CD14-positive monocyte (primary cell): ENCODE data around the gene GOSR2. TPM values are rescaled to one million over a fixed set of nuclear protein-coding genes. Genes with fewer than 3 reads are reported as not detected.

Experiments
- DNase-seq, 3 donors: peaks; one replicate each; pipeline ENCODE4 v3.0.0-alpha.2; 2011 to 2022
- H2AFZ ChIP-seq: 2 replicates; pipeline ENCODE4 v1.6.0; 2012; ENCODE audit warnings: mild to moderate bottlenecking, low read depth, low read length, inconsistent platforms; ENCODE audit not compliant: insufficient read depth, poor library complexity, severe bottlenecking
- H3K27ac ChIP-seq, 2 donors: 1 replicate in 1 of 2; 2 replicates in 1 of 2; pipeline ENCODE4 v1.5.1; 2012 to 2013; ENCODE audit warnings: low read length in 2 of 2, control low read depth in 1 of 2, inconsistent platforms in 1 of 2, low read depth in 1 of 2, mild to moderate bottlenecking in 1 of 2
- H3K27me3 ChIP-seq, 2 donors: one replicate each; pipeline versions ENCODE4 v1.6.0 to v1.6.1; 2011 to 2013; ENCODE audit warnings: low read length in 2 of 2; ENCODE audit not compliant: control insufficient read depth in 2 of 2, insufficient read depth in 2 of 2
- H3K36me3 ChIP-seq, 2 donors: replicated peaks in 1 of 2; 1 replicate in 1 of 2; 2 replicates in 1 of 2; pipeline versions ENCODE4 v1.5.1 to v1.6.1; 2012 to 2013; ENCODE audit warnings: low read length in 2 of 2, control low read depth in 1 of 2, inconsistent platforms in 1 of 2, mild to moderate bottlenecking in 1 of 2; ENCODE audit not compliant: insufficient read depth in 2 of 2, control insufficient read depth in 1 of 2
- H3K4me1 ChIP-seq, 2 donors: 1 replicate in 1 of 2; 2 replicates in 1 of 2; pipeline versions ENCODE4 v1.5.1 to v1.6.1; 2012 to 2013; ENCODE audit warnings: low read length in 2 of 2, control low read depth in 1 of 2, inconsistent platforms in 1 of 2, mild to moderate bottlenecking in 1 of 2, moderate library complexity in 1 of 2; ENCODE audit not compliant: insufficient read depth in 2 of 2, control insufficient read depth in 1 of 2
- H3K4me2 ChIP-seq: replicated peaks from 2 replicates; pipeline ENCODE3; 2012; ENCODE audit warnings: low read length, moderate library complexity, mild to moderate bottlenecking; ENCODE audit not compliant: poor library complexity, severe bottlenecking; ENCODE audit errors: extremely low read depth
- H3K4me3 ChIP-seq, 3 experiments: fragments of 200-600 bp in 1 of 3; sonication (generic) in 1 of 3; replicated peaks in 1 of 3; 1 replicate in 2 of 3; 2 replicates in 1 of 3; pipeline ENCODE4 v1.5.1; 2011 to 2013; ENCODE audit warnings: low read length in 3 of 3, mild to moderate bottlenecking in 3 of 3, control low read depth in 2 of 3, low read depth in 2 of 3, inconsistent platforms in 1 of 3, moderate library complexity in 1 of 3
- H3K79me2 ChIP-seq: 2 replicates; pipeline ENCODE4 v1.6.0; 2012; ENCODE audit warnings: mild to moderate bottlenecking, control low read depth, inconsistent platforms, low read length, moderate library complexity; ENCODE audit not compliant: insufficient read depth
- H3K9ac ChIP-seq: 2 replicates; pipeline ENCODE4 v1.6.0; 2017; ENCODE audit warnings: low read length, mild to moderate bottlenecking; ENCODE audit not compliant: insufficient read depth, poor library complexity, severe bottlenecking
- H3K9me3 ChIP-seq, 2 donors: replicated peaks in 1 of 2; 1 replicate in 1 of 2; 2 replicates in 1 of 2; pipeline versions ENCODE4 v1.5.1 to v1.6.1; 2012 to 2013; ENCODE audit warnings: low read length in 2 of 2, control low read depth in 1 of 2; ENCODE audit not compliant: control insufficient read depth in 1 of 2, insufficient read depth in 1 of 2
- H4K20me1 ChIP-seq: 2 replicates; pipeline ENCODE4 v1.6.0; 2012; ENCODE audit warnings: mild to moderate bottlenecking, low read length, control low read depth, moderate library complexity; ENCODE audit not compliant: insufficient read depth
- H3K27ac Mint-ChIP-seq, 7 donors: one replicate each; pipeline ENCODE4 v1.8.0; 2020; ENCODE audit warnings: mild to moderate bottlenecking in 7 of 7, mixed read lengths in 7 of 7, moderate library complexity in 6 of 7, inconsistent platforms in 2 of 7
- H3K27me3 Mint-ChIP-seq, 3 donors: one replicate each; pipeline ENCODE4 v1.8.0; 2021 to 2022; ENCODE audit warnings: low read depth in 3 of 3, mild to moderate bottlenecking in 3 of 3, mixed read lengths in 3 of 3, moderate library complexity in 3 of 3, inconsistent platforms in 1 of 3
- H3K36me3 Mint-ChIP-seq, 2 donors: one replicate each; pipeline ENCODE4 v1.8.0; 2020; ENCODE audit warnings: mixed read lengths in 2 of 2, inconsistent platforms in 1 of 2, mild to moderate bottlenecking in 1 of 2
- H3K4me1 Mint-ChIP-seq: one replicate; pipeline ENCODE4 v1.8.0; 2020; ENCODE audit warnings: mild to moderate bottlenecking, mixed read lengths
- H3K4me3 Mint-ChIP-seq, 2 donors: one replicate each; pipeline ENCODE4 v1.8.0; 2020; ENCODE audit warnings: mild to moderate bottlenecking in 2 of 2, mixed read lengths in 2 of 2, moderate library complexity in 1 of 2
- H3K9me3 Mint-ChIP-seq, 7 donors: one replicate each; pipeline ENCODE4 v1.8.0; 2020 to 2022; ENCODE audit warnings: mixed read lengths in 7 of 7, mild to moderate bottlenecking in 6 of 7, moderate library complexity in 6 of 7, inconsistent platforms in 2 of 7
- WGBS: methylation state at CpG from one replicate; pipeline ENCODE4 v1.1.5; 2013; ENCODE audit warnings: missing lambda C conversion rate; ENCODE audit not compliant: insufficient coverage; 5-methylcytosine and 5-hydroxymethylcytosine counted together
- intact Hi-C, 2 donors: fragments of 100-400 bp; cut with micrococcal nuclease; formaldehyde crosslinking; loops; one replicate each; pipeline versions ENCODE4 v1.15.0 to v1.15.1; 2023
- polyA plus RNA-seq, 3 donors: library from polyadenylated mRNA; depleted of rRNA in 1 of 3; unstranded in 2 of 3; stranded (reverse) in 1 of 3; fragments of 300-500 nt in 2 of 3; fragments of >200 nt in 1 of 3; fragmentation: Illumina TruSeq in 2 of 3; gene quantifications; 1 replicate in 2 of 3; 2 replicates in 1 of 3; pipeline ENCODE4 v1.2.3, GENCODE V29; 2012 to 2021
- TF ChIP-seq, protein P1 (sequence below): fragments of 200-600 bp; IDR thresholded peaks from one replicate; pipeline ENCODE4 v1.8.0; 2022; ENCODE audit warnings: antibody characterized with exemption, mild to moderate bottlenecking

Gene GOSR2
- polyA plus RNA-seq, 3 donors, result 25.2 to 31.1 (median 27.7) TPM

DNA sequence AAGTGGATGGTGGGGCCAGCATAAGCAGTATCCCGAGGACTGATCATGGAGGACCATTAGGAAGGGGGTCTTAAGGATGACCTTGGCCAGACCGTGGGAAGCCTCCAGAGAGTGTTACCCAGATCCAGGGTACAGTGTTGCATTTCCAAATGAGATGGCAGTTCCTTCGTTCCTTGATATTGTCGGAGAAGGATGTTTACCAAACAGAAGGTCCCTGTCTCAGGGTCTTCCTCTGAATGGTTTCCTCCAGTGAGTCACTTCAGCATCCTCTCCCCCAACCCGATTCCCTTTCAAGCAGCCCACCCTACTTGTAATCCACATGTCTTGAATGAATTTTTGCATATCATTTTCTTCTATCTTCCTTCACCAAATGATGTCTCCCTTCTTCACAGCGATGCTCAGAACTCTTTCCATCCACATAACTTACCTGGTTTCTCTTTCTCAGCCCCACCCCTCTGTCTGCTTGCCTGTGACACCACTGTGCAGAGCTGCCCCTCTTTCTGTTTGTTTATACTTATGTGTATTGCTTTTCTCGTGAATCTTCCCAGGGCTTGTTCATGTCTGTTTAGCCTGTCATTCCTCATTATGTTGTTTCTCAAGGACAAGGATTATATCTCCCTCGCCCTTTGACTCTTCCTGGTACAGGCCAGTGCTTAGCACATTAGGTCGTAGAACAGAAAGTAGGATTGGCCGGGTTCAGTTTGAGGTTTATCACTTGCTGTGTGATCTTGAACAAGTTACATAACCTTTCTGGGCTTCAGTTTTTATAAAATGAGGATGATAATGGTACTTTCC, 5.7 kb downstream of the GOSR2 start:
- H3K27ac Mint-ChIP-seq, result no peak overlapping the region
- intact Hi-C loops, result no loop called here
- H3K36me3 ChIP-seq, result peaks cover 46 to 63% of the 10 kb centered on the region in 2 donors
- no peaks in the 10 kb centered on the region for H3K9me3 ChIP-seq
- DNase-seq, result no peak
- 92% methylated on average over 9 of the region's 10 CpGs for WGBS
- H3K4me1 ChIP-seq, result peaks cover 11 to 19% of the 10 kb centered on the region in 2 donors
- H3K27me3 Mint-ChIP-seq, result no peaks in the 10 kb centered on the region
- no peaks in the 10 kb centered on the region for H3K9me3 Mint-ChIP-seq
- no peak overlapping the region for H3K9ac ChIP-seq
- H3K4me2 ChIP-seq, result no peak overlapping the region
- peaks cover 58% of the 10 kb centered on the region for H3K79me2 ChIP-seq
- TF ChIP-seq, protein P1, sequence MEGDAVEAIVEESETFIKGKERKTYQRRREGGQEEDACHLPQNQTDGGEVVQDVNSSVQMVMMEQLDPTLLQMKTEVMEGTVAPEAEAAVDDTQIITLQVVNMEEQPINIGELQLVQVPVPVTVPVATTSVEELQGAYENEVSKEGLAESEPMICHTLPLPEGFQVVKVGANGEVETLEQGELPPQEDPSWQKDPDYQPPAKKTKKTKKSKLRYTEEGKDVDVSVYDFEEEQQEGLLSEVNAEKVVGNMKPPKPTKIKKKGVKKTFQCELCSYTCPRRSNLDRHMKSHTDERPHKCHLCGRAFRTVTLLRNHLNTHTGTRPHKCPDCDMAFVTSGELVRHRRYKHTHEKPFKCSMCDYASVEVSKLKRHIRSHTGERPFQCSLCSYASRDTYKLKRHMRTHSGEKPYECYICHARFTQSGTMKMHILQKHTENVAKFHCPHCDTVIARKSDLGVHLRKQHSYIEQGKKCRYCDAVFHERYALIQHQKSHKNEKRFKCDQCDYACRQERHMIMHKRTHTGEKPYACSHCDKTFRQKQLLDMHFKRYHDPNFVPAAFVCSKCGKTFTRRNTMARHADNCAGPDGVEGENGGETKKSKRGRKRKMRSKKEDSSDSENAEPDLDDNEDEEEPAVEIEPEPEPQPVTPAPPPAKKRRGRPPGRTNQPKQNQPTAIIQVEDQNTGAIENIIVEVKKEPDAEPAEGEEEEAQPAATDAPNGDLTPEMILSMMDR, result no peak
- H3K27me3 ChIP-seq, result no peaks in the 10 kb centered on the region
- no peak overlapping the region for H3K4me3 Mint-ChIP-seq
- H2AFZ ChIP-seq, result no peak overlapping the region
- H3K27ac ChIP-seq, result no peak overlapping the region
- H3K4me3 ChIP-seq, result no peak overlapping the region
- H4K20me1 ChIP-seq, result peaks cover 59% of the 10 kb centered on the region
- peaks cover 27% of the 10 kb centered on the region for H3K4me1 Mint-ChIP-seq
- H3K36me3 Mint-ChIP-seq, result peaks cover 50 to 53% of the 10 kb centered on the region in 2 donors

GRCh38 chr17:46929413-46929812, 6.5 kb downstream of the GOSR2 start:
- 100% methylated on average over 2 of the region's 6 CpGs for WGBS
- intact Hi-C loops, result no loop called here
- DNase-seq, result no peak
- Mint-ChIP-seq H3K4me1 (peaks cover 20% of the 10 kb centered on the region), H3K4me3 (no peak overlapping the region), H3K9me3 (no peaks in the 10 kb centered on the region), H3K27ac (no peak overlapping the region), H3K27me3 (no peaks in the 10 kb centered on the region), H3K36me3 (peaks cover 58 to 61% of the 10 kb centered on the region in 2 donors)
- Histone ChIP-seq H3K4me2 (no peak overlapping the region), H3K79me2 (peaks cover 50% of the 10 kb centered on the region), H3K4me3 (no peak overlapping the region), H3K27ac (no peak overlapping the region), H2AFZ (no peak overlapping the region), H4K20me1 (peaks cover 59% of the 10 kb centered on the region), H3K36me3 (peaks cover 53 to 71% of the 10 kb centered on the region in 2 donors), H3K4me1 (peaks cover 8 to 11% of the 10 kb centered on the region in 2 donors), H3K9ac (no peak overlapping the region), H3K9me3 (no peaks in the 10 kb centered on the region), H3K27me3 (no peaks in the 10 kb centered on the region)
- TF ChIP-seq, protein P1, result no peak
